HG03558 (cell line): ENCODE measurements around the gene ARMH4.

Source experiments
- ATAC-seq: cut with Tn5 transposase; IDR thresholded peaks from one replicate; pipeline ENCODE4 v1.9.1; 2021; ENCODE audit warnings: moderate number of reproducible peaks; ENCODE audit not compliant: unreplicated experiment; ENCODE audit errors: extremely low read depth

The ARMH4 gene

GRCh38 chr14:58060077-58060476 lies 91.9 kb downstream of the ARMH4 start:
- no peak for ATAC-seq

GRCh38 chr14:58059126-58059525 lies 92.9 kb downstream of the ARMH4 start:
- ATAC-seq: no peak

GRCh38 chr14:58055497-58056010 lies 96.5 kb downstream of the ARMH4 start:
- no peak for ATAC-seq

- ATAC-seq: no peak
These were observed 97.9 kb downstream of the ARMH4 start for GRCh38 chr14:58054100-58054499.

GRCh38 chr14:58048219-58048618 lies 103.8 kb downstream of the ARMH4 start:
- ATAC-seq: no peak

GRCh38 chr14:58027904-58028303 lies 124.1 kb downstream of the ARMH4 start:
- ATAC-seq: no peak

GRCh38 chr14:58026967-58027366 lies 125.0 kb downstream of the ARMH4 start:
- no peak for ATAC-seq

- no peak for ATAC-seq
These were observed 125.8 kb downstream of the ARMH4 start for GRCh38 chr14:58026219-58026618.

- ATAC-seq: no peak
These were observed 137.2 kb downstream of the ARMH4 start for GRCh38 chr14:58014778-58015177.

- ATAC-seq: no peak
These were observed 149.4 kb downstream of the ARMH4 start for GRCh38 chr14:58002618-58003017.

- ATAC-seq: no peak
These were observed 152.0 kb downstream of the ARMH4 start for GRCh38 chr14:57999979-58000378.

- ATAC-seq: no peak
These were observed 152.5 kb downstream of the ARMH4 start for GRCh38 chr14:57999471-57999870.

- ATAC-seq: no peak
These were observed 153.2 kb downstream of the ARMH4 start for GRCh38 chr14:57998766-57999165.

GRCh38 chr14:57991353-57991752 lies 160.7 kb downstream of the ARMH4 start:
- no peak for ATAC-seq

- ATAC-seq: no peak
These were observed 163.6 kb downstream of the ARMH4 start for GRCh38 chr14:57988445-57988844.

- ATAC-seq: no peak
These were observed 164.3 kb downstream of the ARMH4 start for GRCh38 chr14:57987596-57988300.

- no peak for ATAC-seq
These were observed 165.0 kb downstream of the ARMH4 start for GRCh38 chr14:57987051-57987450.

GRCh38 chr14:57982804-57983634 lies 169.0 kb downstream of the ARMH4 start:
- ATAC-seq: no peak

- no peak for ATAC-seq
These were observed 170.0 kb downstream of the ARMH4 start for GRCh38 chr14:57981817-57982560.

GRCh38 chr14:57979376-57980048 lies 172.5 kb downstream of the ARMH4 start:
- ATAC-seq: no peak
